GM03348 (cell line): Measurements from ENCODE around the gene MRPS22.
A peak's percentile ranks its signal among the peaks of the same experiment; 100 is the strongest.
"Not testable (repeated sequence)": the region's sequence is repeated elsewhere in the genome, so short reads cannot be mapped to it uniquely, and the experiment has no call there.

ENCODE experiments used
- DNase-seq: peaks from one replicate; pipeline ENCODE4 v3.0.0; 2012; ENCODE audit warnings: low spot score

MRPS22 gene

DNA sequence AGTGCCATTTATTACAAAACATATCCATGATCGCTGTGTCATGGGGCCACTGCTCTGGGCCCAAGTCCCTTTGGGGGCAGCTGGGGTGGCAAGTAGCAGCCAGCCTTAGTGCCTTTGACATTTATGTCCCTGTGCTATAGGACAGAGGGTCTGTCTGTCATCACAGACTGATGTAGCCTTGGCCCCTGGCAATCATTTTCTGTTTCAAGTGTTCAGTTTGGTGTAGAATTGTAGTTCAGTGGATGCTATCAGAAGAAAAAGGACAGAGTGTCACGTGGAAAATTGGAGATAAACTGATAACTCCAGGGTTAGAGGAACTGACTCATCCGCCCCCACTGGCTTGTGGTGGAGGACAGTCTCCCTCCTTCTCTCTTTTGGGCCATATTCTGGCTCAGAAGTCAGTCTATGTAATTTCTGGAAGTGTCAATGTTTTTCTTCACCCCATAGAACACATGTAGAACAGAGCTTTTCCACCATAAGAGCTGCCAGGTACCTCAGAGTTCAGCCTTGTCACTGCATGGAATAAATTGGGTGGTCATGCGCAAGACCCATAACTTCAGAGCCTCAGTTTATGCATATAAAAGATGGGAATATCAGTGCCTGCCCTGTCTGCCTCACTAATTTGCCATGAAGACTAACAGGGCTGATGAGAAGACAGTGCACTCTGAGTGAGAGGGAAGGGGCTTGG is 4.5 kb upstream of the MRPS22 start:
- no peak for DNase-seq

DNA sequence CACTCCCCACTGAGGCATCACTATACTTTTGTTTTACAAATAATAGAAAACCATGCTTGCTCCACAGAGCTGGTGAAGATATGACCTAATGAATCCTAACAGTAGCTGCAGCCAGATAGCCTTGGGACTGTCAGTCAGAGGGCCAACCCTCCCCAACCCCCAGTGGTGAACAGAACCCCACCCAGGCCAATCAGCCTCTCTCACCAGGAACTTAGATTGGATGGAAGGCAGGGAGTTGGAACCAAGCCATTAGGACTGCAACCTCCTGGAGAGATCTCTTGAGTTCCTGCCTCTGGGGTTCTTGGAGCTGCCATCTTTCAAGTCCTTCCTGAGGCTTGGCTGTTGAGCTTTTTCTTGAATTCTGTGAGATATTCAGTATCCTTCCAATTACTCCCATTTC is 3.0 kb upstream of the MRPS22 start:
- DNase-seq = no peak

DNA sequence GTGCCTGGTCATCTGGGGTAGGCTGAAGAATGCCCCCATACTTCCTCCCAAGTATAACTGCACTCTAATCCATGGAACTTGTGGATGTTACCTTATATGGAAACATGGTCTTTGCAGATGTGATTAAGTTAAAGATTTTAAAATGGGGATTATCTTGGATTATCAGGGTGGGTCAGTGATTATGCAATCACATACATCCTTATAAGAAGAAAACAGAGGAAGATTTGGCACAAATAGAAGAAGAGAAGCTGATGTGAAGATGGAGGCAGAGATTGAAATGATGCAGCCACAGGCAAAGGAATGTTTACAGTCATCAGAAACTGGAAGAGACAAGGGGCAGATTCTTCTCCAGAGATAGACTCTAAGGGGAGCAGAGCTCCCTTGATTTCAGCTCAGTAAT is 1.8 kb upstream of the MRPS22 start:
- DNase-seq = no peak

DNA sequence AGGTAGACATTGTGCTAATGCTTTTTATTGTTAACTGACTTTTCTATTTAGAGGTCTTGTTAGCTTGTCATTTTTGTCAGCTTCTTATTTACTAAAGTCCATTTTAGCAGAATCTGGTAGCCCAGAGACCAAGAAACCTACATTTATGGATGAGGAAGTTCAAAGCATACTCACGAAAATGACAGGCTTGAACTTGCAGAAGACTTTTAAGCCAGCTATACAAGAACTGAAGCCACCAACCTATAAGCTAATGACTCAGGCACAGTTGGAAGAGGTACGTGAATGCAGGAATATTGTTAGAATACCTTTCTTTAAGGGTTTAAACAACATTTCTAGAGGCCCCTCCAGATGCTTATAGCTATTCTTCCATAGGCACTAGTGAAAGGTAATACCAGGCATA is 3.0 kb downstream of the MRPS22 start:
- no peak for DNase-seq

DNA sequence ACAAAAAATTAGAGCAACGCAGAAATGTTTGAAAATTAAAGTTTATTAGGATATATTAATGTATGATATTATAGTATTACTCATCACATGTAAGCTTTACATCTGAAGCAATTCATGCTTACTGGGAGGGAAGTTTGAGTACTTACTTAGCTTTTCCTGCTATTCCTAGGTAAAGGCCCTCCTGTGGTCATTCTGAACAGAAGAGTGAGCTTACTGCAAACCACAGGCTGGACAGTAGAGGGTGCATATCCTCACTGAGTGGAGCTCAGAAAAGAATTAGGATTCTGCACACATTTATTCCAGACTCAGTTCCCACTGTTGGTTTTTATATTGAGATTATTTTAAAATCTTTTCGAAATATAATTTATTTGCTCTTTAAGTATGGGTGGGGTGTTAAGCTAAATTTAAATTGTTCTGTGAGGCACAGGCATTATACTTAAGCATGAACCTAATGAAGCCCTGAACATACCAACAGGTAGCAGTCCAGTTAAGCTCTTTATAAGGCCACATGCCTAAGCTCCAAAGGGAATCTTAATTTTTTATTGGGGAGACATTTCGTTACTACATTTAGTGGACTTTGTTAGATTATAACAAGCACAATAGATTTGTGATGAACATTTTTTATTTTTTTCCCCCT is 10.2 kb downstream of the MRPS22 start:
- peak; percentile 64 for DNase-seq

DNA sequence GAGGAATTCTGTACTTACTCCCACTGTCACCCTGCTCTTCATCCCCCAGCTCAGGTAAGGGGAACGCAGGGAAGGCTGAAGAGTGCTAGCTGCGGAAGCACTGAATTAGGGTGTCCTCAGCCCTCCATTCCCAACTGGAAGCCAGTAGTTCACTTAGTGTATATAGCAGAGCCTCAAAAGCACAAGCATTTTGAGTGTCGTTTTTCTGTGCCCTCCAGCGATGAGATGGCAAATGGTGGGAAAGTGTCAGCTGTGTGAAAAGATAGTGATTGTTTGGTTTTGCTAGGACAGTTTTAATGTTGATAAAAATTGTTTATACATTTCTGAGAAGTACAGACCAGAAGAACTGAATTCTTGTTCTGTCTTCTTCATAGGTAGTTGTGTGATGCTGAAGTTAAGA is 10.8 kb downstream of the MRPS22 start:
- no peak for DNase-seq

DNA sequence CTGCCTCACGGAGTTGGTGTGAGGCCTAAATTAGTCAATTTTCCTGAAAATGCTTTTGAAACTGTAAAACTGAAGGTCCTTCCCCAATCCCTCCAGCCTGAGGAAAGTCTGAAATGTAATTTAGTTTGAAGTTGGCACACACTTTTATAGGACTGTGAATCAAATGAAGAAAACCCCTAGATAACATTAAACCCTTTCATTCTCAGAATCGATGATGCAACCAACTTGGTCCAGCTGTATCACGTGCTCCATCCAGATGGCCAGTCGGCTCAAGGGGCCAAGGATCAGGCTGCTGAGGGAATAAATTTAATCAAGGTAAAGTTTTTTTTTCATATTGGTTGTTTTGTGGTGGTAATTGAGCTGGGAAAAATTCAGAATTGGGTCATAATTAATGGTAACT is 11.7 kb downstream of the MRPS22 start:
- DNase-seq = peak; percentile 60

DNA sequence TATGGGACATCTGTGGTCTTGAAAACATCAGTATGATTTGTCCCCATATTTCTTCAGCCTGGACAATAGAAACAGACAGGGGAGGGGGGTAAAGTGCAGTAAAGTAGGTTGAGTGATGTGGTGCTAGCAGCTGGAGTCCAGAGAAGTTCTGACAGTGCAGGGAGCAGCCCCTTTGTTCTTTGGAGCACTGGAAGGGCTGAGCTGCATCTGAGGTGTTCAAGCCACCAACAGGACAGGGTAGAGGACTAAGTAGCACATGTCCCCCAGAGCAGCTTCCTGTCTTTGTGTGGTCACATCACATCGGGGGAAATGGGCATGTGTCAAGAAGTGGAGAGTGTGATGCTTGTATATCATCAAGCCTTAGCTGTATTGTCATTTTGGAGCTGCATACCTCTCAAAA is 12.1 kb downstream of the MRPS22 start:
- no peak for DNase-seq

DNA sequence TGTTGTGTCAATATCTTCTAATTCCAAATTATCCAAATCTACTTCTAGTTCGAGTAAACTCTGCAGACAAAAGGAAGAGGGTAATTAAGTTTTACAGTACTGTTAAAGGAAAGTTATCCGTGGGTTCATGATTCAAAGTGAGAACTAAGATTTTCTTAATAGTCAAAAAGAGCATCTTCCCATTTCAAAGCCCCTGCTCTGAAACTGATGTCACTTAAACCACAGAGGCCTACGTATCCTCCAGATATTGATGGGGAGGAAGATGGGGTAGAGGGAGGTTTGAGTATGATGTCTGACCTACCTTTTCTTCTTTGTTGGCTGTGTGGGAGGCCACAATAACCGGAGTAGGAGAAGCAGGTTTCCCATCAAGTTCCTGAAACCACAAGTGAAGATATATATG is 14.1 kb downstream of the MRPS22 start:
- DNase-seq = no peak

DNA sequence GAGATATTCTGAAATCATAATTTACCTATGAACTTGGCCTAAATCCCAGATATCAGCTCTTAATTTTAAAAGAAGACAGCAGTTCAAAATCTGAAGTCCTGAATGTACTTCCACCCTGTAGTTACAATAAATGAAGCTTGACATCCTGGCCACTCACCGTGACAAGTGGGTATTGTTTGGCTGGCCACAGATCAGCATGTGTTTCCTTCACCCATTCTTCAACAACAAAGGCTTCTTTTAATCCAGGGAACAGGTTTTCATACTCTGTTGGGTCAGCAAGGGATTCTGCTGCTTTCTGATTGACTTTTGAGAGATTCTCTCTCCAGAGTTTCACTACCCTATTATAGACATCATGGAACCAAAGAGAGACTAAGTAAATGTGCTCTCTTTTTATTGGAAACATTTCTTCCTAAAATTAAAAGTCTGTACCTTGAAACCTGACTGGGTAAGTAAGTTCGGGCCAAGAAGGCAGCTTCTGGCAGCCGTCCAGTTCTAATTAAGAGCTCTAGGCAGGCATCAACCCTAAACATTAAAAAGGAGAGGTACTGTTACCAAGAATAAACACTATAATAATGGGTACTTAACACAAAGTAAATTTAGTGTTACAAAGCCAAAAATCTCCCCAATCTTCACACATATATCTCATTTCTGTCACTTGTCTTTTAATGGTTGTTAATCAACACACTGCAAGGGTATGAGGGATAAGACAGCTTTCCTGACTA is 15.2 kb downstream of the MRPS22 start:
- no peak for DNase-seq

DNA sequence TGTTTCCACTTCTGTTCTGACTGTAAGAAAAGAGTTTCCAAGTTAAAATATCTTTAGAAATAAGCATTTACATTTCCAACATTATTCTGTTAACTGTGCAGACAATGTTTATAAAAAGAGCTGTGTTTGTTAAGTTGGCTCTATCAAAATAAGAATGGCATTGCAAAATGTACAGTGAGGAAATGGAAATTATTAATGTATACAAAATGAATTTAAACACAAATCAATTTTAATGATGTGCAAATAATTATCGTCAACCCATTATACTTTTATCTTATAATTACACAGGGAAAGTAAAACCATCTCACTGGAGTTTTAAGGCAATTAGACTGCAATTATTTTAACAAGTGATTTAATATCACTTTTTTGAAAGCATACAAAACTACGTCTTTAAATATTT is 17.5 kb downstream of the MRPS22 start:
- no peak for DNase-seq

DNA sequence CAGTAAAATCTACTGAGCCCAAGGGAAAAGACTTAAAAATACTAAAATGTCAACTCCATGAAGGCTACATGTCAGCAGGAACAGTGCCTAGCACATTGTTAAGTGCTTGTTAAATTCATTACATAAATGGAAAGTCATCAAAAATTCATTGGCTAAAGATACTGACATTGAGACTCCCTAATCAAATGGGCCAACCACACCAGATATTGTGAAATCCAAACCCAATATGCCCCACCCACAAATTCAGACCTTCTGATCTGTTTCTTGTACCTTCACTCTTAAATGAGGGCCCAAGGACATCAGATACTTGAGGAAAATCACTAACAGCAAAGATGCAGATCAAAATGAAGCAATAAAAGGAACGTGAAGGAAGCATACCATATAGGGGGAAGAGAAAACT is 20.7 kb downstream of the MRPS22 start:
- DNase-seq = no peak

DNA sequence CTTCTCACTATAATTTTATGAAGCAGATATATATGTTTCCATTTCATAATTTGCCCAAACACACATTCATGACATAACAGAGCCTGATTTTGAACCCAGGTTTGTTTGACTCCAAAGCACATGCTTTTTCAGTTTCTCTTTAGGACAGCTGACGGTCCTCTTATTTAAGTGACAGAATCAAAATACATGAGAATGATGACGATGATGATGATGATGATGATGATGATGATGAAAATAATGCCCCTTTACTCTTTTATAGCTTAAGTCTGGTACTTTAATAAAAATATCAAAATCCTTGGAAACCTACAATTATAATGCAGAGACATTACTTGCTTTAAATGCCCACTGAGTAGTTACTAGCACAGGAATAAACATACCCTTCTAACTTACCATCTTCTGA is 30.3 kb downstream of the MRPS22 start:
- DNase-seq = no peak

DNA sequence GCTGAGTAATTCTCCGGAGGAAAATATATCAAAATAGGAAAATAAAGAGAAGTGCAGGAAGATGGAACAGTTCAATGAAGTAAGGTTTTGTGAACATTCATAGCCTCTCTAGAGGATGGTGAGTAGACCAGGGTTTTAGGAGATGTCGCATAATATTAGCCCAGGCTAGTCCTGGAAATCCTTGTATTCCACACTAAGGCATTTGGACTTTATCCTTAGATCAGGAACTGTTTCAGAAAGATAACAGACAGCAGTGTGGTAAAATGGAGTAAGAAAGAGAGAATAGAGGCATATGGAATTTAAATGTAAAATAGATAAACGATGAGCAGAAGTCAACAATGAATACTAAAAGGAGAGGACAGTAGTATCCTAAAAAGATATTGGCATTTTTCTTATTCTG is 33.6 kb downstream of the MRPS22 start:
- no peak for DNase-seq

DNA sequence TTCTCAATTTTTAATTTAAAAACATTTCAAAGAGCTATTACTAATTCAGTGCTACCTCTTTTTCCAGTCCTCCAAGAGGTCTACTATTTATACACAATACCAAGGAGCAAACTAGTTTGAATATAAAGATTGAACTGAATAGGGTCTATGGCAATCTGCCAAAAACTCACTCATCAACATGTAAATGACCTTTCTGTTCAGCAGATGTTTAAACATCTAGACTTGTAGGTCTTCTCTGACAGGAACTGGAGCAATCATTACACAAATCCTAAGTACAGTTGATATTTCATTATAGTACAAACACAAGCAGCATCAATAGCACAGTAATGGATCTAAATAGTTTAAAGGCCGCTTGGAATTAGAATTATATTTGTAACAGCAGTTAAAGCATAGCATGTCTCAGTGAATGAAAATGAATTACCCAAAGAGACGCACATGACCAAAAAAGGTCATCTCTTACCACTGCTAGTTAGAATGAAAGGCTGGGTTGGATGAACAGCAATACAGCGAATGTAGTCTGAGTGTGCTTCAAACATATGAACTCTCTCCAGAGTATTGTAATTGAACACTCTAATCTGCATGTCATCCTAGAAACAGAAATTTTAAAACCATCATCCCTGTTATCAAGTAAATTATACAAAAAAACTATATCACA is 34.9 kb downstream of the MRPS22 start:
- DNase-seq = no peak

DNA sequence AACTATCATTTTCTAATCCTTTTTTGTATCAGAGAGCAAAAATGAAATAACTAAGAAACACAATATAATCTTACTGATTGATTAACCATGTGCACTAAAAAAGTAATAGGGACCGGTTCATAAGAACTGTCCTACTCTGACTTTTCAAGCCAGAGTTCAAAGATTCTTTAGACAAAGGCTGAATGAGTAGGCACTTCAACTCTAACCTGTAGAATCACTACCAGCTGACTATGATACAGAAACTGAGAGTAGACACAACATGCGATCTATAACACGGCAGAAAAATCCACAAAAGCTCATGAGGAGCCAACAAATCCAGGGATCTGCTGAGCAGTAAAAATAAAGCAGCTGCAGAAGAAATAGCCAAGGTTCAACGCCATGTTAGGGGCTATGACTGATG is 36.8 kb downstream of the MRPS22 start:
- no peak for DNase-seq

DNA sequence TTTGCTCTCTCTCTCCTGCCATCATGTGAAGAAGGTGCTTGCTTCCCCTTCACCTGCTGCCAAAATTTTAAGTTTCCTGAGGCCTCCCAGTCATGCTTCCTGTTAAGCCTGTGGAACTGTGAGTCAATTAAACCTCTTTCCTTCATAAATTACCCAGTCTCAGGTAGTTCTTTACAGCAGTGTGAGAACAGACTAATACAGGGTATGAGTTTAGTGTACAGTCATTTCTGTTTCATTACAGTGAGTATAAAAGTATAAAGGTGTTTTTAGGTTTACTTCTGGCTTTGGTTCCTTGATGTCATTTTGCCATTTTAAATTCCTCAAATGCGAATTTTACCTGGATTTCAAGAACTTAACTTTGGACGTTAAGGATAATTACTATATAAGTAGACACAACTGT is 38.5 kb downstream of the MRPS22 start:
- not testable (repeated sequence) for DNase-seq

DNA sequence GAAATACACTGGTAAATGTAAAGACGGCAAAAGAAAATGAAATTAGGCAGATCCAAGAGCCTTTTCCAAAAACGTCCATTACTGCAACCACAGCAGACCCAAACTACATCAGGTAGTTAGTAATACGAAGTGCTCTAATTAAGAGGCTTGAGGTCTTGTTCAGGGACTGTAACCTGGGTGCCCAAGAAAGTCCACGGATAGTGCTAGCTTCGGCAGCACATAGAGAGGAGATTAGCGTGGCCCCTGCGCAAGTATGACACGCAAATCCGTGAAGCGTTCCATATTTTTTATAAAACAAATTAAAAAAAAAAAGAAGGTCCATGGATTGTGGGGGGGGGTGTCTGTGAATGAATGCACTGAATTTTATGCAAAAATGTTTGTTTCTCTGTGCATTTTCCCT is 44.3 kb downstream of the MRPS22 start:
- DNase-seq = no peak

DNA sequence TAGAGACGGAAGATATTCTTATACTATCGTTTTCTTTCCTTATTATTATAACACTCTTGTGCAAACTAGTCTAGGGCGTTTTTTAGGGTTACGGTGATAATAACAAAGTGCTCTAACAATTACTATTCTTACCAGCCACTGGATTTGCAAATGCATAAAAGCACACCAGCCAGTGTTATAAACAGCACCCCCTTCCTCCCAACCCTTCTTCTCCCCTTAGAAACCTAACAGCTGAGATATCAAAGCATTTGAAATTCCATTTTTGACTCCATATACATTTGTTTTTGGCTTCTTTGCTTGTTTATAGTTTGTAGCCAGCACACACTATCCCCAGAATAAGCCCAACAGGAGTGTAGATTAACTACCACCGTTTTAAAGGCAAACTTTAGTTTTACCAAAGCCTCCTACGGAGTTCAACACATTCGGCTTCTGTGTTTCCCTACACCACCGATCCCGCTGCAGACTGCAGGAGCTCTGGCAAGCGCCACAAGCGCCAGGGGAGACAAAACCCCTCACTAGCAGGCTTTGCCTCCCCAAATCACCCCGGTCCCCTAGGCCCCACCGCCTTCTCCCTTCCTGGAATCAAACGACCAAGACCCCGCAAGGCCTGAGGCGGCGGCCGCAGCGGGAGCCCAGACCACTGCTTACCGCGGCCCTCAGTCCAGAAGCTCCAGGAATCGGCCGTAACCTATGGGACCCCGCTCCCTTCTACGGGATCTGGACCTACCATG is 45.2 kb downstream of the MRPS22 start:
- DNase-seq = peak; percentile 13

DNA sequence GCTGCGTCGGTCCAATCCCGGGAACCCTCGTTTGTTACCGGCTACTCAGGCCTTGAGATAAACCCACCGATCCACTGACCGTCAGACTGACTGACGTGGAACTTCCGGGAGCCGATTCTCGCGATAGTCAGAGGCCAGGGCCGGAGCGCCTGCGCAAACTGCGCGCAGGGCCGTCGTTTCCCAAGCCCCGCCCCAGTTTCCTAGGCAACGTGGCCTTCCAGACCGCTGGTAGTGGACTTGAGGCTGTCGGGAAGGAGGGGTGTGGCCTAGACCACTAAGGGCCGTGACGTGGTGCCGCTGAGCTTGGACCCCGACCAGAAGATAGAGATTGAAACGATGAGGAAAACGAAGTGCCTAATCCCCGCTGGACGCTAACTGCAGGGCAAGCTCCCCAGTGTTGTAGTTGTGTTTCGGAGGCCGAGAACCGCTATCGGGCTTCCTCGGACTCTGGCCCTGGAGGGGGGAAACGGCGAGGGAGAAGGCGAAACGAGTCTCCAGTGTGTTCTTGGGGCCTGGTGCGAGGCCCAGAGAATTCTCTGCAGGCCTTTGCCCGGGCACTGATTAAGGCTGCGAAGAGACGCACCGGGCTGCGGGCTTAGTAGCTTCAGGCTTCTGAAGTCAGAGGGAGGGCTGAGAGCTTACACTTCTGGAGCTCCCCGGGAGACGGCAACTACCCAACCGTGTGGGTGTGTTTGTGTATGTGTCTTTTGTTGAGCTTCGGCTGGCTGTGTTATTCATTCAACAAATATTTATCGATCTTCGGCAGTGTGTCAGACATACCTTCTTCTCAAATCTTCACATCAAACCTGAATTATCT is 45.9 kb downstream of the MRPS22 start, which contains the start of gene COPB2:
Gene COPB2 (minus strand): TSS at position 96 of the 817 bp plus-strand sequence. CDS start 97 bp downstream, outside the sequence.
- peak; percentile 99 for DNase-seq

DNA sequence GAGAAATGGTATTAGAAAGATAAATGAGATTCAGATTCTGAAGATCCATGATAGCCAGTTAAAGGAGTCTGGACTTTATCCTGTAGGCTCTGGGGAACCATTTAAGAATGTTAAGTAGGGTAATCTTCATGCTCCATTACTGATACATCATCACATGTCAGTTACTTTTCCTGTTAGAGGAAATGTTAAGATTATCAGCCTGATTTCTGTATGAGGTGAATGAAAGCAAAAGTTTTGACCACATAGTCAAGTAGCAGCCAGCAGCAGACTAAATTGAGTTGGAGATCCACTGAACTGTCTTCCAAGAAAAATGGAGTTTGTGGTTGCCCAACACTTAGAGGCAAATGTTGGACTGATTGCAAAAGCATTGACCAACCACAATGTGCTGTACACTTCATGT is 50.3 kb downstream of the MRPS22 start:
- no peak for DNase-seq
